Trophoblast cell (in vitro differentiated cells and primary cell): ENCODE measurements around the gene PRXL2B.

ENCODE experiments used
- DNase-seq, 2 donors: peaks; one replicate each; pipeline ENCODE4 v3.0.0-alpha.2; 2016
- H2AFZ ChIP-seq: 2 replicates; pipeline ENCODE4 v1.6.1; 2013; ENCODE audit warnings: low read length, moderate library complexity, mild to moderate bottlenecking; ENCODE audit not compliant: insufficient read depth, poor library complexity
- H2AK5ac ChIP-seq: 2 replicates; pipeline ENCODE4 v1.6.1; 2013; ENCODE audit warnings: mild to moderate bottlenecking, low read length
- H2BK120ac ChIP-seq: 2 replicates; pipeline ENCODE4 v1.6.1; 2013; ENCODE audit warnings: low read length, mild to moderate bottlenecking, moderate library complexity; ENCODE audit not compliant: insufficient read depth, poor library complexity
- H2BK12ac ChIP-seq: 2 replicates; pipeline ENCODE4 v1.6.1; 2013; ENCODE audit warnings: mild to moderate bottlenecking, low read length, moderate library complexity
- H2BK5ac ChIP-seq: 2 replicates; pipeline ENCODE4 v1.6.1; 2013; ENCODE audit warnings: low read length, low read depth, moderate library complexity, mild to moderate bottlenecking; ENCODE audit not compliant: poor library complexity
- H3K14ac ChIP-seq: 2 replicates; pipeline ENCODE4 v1.6.1; 2013; ENCODE audit warnings: mild to moderate bottlenecking, low read length
- H3K18ac ChIP-seq: 2 replicates; pipeline ENCODE4 v1.6.1; 2013; ENCODE audit warnings: mild to moderate bottlenecking, low read length
- H3K23ac ChIP-seq: 2 replicates; pipeline ENCODE4 v1.6.1; 2013; ENCODE audit warnings: low read length
- H3K27ac ChIP-seq: 2 replicates; pipeline ENCODE4 v1.5.1; 2013; ENCODE audit warnings: low read depth, mild to moderate bottlenecking, inconsistent platforms, low read length, moderate library complexity
- H3K27me3 ChIP-seq: 2 replicates; pipeline ENCODE4 v1.6.1; 2013; ENCODE audit warnings: inconsistent platforms, mild to moderate bottlenecking, low read length, moderate library complexity; ENCODE audit not compliant: insufficient read depth
- H3K36me3 ChIP-seq, 2 experiments: 1 replicate in 1 of 2; 2 replicates in 1 of 2; pipeline ENCODE4 v1.6.1; 2013; ENCODE audit warnings: low read length in 2 of 2, mild to moderate bottlenecking in 2 of 2, moderate library complexity in 1 of 2; ENCODE audit not compliant: insufficient read depth in 2 of 2, control insufficient read depth in 1 of 2
- H3K4ac ChIP-seq: 2 replicates; pipeline ENCODE4 v1.6.1; 2013; ENCODE audit warnings: low read depth, mild to moderate bottlenecking, low read length, moderate library complexity
- H3K4me1 ChIP-seq, 2 experiments: 1 replicate in 1 of 2; 2 replicates in 1 of 2; pipeline ENCODE4 v1.6.1; 2013; ENCODE audit warnings: low read length in 2 of 2, mild to moderate bottlenecking in 2 of 2, moderate library complexity in 1 of 2; ENCODE audit not compliant: insufficient read depth in 2 of 2, control insufficient read depth in 1 of 2
- H3K4me2 ChIP-seq: 2 replicates; pipeline ENCODE4 v1.6.1; 2013; ENCODE audit warnings: inconsistent platforms, mild to moderate bottlenecking, low read length, moderate library complexity
- H3K4me3 ChIP-seq: 2 replicates; pipeline ENCODE4 v1.5.1; 2013; ENCODE audit warnings: mild to moderate bottlenecking, low read depth, low read length, inconsistent platforms
- H3K79me1 ChIP-seq: one replicate; pipeline ENCODE4 v1.6.1; 2013; ENCODE audit warnings: low read length
- H3K79me2 ChIP-seq: 2 replicates; pipeline ENCODE4 v1.6.1; 2013; ENCODE audit warnings: low read length, mild to moderate bottlenecking; ENCODE audit not compliant: control insufficient read depth, insufficient read depth, poor library complexity
- H3K9ac ChIP-seq: 2 replicates; pipeline ENCODE4 v1.6.1; 2013; ENCODE audit warnings: mild to moderate bottlenecking, low read length
- H3K9me3 ChIP-seq: 2 replicates; pipeline ENCODE4 v1.6.1; 2013; ENCODE audit warnings: low read depth, mild to moderate bottlenecking, control low read depth, inconsistent platforms, low read length; ENCODE audit not compliant: insufficient read depth
- H4K12ac ChIP-seq: 2 replicates; pipeline ENCODE4 v1.6.1; 2013; ENCODE audit warnings: low read depth, mild to moderate bottlenecking, low read length, moderate library complexity
- H4K8ac ChIP-seq: 2 replicates; pipeline ENCODE4 v1.6.1; 2013; ENCODE audit warnings: low read depth, mild to moderate bottlenecking, low read length, moderate library complexity
- H4K91ac ChIP-seq: one replicate; pipeline ENCODE4 v1.6.1; 2013; ENCODE audit warnings: low read depth, mild to moderate bottlenecking, low read length, moderate library complexity
- WGBS: extraction: QIAGEN DNeasy Blood & Tissue Kit; methylation state at CpG from one replicate; pipeline ENCODE4 v1.1.7; 2013; ENCODE audit warnings: missing lambda C conversion rate; ENCODE audit not compliant: insufficient read length, insufficient coverage; ENCODE audit errors: extremely low coverage; 5-methylcytosine and 5-hydroxymethylcytosine counted together

PRXL2B gene

GRCh38 chr1:2589431-2590232 lies 3.1 kb downstream of the PRXL2B start:
- no CpG with 5 or more reads among the region's 25 CpGs for WGBS

DNA sequence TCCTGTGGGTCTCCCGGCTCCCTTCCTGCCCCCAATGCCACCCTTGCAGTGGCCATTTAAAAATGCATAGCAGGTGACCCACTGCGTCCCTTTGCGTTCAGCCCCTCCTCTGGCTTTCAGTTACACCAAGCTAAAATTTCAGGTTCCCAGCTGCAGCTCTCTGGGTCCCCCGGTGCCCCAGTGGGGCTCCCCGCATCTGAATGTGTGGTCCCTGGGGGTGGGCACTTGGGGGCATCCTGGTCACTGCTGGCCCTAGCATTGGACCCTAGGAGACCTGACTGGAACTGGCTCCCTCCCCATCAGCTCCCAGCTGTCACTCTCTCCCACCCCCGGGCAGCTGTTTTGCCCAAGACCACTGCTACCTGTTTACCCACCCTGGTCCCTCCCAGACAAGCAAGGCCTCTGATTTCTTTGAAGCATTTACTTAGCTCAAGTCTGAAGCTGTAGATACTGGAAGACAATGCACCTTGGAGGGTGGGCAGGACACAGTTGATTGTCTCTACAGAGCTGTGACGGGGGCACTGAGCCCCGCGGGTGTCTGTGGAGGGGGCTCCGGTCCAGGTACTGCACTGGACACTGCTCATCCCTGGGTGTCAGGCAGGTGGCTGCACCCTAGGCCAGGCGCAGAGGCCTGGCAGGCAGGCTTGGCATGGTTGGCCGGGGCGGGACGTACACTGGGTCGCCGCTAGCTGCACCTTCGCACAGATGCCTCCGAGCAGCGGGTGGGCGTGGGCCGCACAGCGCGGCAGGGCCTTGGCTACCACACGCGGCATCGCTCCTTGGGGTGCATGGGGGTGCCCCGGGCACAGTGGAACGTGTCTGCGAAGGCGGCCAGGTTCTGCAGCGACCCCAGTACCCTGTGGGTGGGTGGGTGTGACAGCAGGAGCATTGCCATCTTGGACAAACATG lies 3.9 kb downstream of the PRXL2B start:
- H2AK5ac ChIP-seq: no peak overlapping the region
- no peak overlapping the region for H4K8ac ChIP-seq
- no peak overlapping the region for H3K27ac ChIP-seq
- no peak overlapping the region for H4K91ac ChIP-seq
- no peak overlapping the region for H2BK12ac ChIP-seq
- no peak overlapping the region for H4K12ac ChIP-seq
- peaks cover 2% of the 10 kb centered on the region for H3K27me3 ChIP-seq
- H2BK120ac ChIP-seq: no peak overlapping the region
- peaks cover 16% of the 10 kb centered on the region for H3K79me1 ChIP-seq
- no peak overlapping the region for H2AFZ ChIP-seq
- H3K79me2 ChIP-seq: peaks cover 9% of the 10 kb centered on the region
- no peak overlapping the region for H3K18ac ChIP-seq
- H3K4me3 ChIP-seq: no peak overlapping the region
- no peak overlapping the region for H3K23ac ChIP-seq
- no peaks in the 10 kb centered on the region for H3K36me3 ChIP-seq
- DNase-seq: no peak
- H2BK5ac ChIP-seq: no peak overlapping the region
- H3K14ac ChIP-seq: no peak overlapping the region
- H3K9ac ChIP-seq: no peak overlapping the region
- WGBS: no CpG with 5 or more reads among the region's 31 CpGs
- H3K4me1 ChIP-seq: peaks cover 7 to 8% of the 10 kb centered on the region in 2 experiments
- no peak overlapping the region for H3K4me2 ChIP-seq
- H3K4ac ChIP-seq: no peak overlapping the region
- peaks cover 13% of the 10 kb centered on the region for H3K9me3 ChIP-seq

More at GRCh38 chr1:2589431-2590232, 3.1 kb downstream of the PRXL2B start:
- no peak for DNase-seq
- Histone ChIP-seq H3K23ac (no peak overlapping the region), H3K9me3 (peaks cover 13% of the 10 kb centered on the region), H3K4me3 (no peak overlapping the region), H3K14ac (no peak overlapping the region), H3K27me3 (peaks cover 2% of the 10 kb centered on the region), H4K8ac (no peak overlapping the region), H3K4me1 (peaks cover 7 to 12% of the 10 kb centered on the region in 2 experiments), H2AK5ac (no peak overlapping the region), H3K9ac (no peak overlapping the region), H2BK12ac (no peak overlapping the region), H3K27ac (no peak overlapping the region), H3K4ac (no peak overlapping the region), H3K18ac (no peak overlapping the region), H2BK5ac (no peak overlapping the region), H4K12ac (no peak overlapping the region), H3K79me1 (peaks cover 16% of the 10 kb centered on the region), H2AFZ (no peak overlapping the region), H3K79me2 (peaks cover 9% of the 10 kb centered on the region), H4K91ac (no peak overlapping the region), H3K4me2 (no peak overlapping the region), H2BK120ac (no peak overlapping the region), H3K36me3 (no peaks in the 10 kb centered on the region)

DNA sequence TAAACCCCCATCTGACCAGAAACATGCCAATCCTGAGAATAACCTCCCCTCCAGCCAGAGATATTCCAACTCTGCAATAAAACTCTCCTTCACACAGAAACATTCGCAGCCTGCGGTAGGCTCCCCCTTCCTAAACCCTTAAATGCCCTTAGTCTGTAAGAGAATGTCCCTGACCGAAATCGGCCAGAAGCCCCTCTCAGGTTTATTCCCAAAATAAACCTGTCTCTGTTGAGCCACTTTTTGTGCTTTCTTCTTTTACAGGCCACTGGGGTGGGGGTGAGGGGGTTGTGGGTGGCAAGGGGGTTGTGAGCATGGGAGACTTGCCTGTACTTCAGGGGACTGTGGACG lies 4.6 kb downstream of the PRXL2B start:
- no peaks in the 10 kb centered on the region for H3K36me3 ChIP-seq
- no peak overlapping the region for H3K4me2 ChIP-seq
- no peak overlapping the region for H4K8ac ChIP-seq
- H3K18ac ChIP-seq: no peak overlapping the region
- no peak overlapping the region for H2AFZ ChIP-seq
- no CpG with 5 or more reads among the region's 5 CpGs for WGBS
- peaks cover 2% of the 10 kb centered on the region for H3K27me3 ChIP-seq
- peaks cover 5% of the 10 kb centered on the region for H3K79me2 ChIP-seq
- no peak overlapping the region for H3K9ac ChIP-seq
- peaks cover 17% of the 10 kb centered on the region for H3K9me3 ChIP-seq
- no peak overlapping the region for H2BK120ac ChIP-seq
- peaks cover 4 to 5% of the 10 kb centered on the region in 2 experiments for H3K4me1 ChIP-seq
- H3K4me3 ChIP-seq: no peak overlapping the region
- no peak overlapping the region for H3K23ac ChIP-seq
- no peak overlapping the region for H2BK12ac ChIP-seq
- H4K12ac ChIP-seq: no peak overlapping the region
- no peak for DNase-seq
- H3K4ac ChIP-seq: no peak overlapping the region
- H4K91ac ChIP-seq: no peak overlapping the region
- H2BK5ac ChIP-seq: no peak overlapping the region
- no peak overlapping the region for H3K14ac ChIP-seq
- H3K79me1 ChIP-seq: peaks cover 9% of the 10 kb centered on the region
- no peak overlapping the region for H2AK5ac ChIP-seq
- no peak overlapping the region for H3K27ac ChIP-seq

DNA sequence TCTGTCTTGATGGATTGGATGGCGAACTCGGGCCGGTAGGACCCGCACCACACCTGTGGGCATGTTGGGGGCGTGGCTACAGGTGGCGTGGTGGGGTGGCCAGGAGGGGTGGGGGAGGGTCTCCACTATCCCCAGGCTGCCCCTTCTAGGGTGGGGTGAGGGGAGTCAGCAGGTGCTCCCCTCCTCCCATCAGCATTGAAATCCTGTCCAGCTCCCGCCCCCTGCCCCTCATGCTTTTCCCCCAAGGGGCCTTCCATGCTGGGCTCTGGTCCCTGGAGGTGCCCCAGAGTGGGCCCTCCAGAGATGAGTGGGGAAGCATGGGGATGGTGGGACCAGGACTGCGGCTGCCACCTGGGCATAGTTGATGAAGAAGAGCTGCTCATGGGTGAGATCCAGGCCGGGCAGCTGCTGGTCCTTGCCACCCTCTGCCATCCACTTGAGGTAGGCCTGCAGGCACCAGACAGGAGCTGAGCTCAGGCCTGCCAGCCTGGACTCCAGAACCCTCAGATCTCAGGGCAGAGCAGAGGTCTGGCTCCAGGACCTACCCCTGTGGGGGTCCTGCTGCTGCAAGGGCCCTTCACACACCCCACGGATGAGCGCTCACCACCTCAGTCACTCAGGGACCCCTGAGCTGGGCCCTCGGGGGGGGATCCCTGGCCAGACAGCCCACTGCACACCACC lies 5.1 kb downstream of the PRXL2B start:
- H3K9ac ChIP-seq: no peak overlapping the region
- no peak overlapping the region for H3K4me3 ChIP-seq
- DNase-seq: no peak
- no peak overlapping the region for H2AK5ac ChIP-seq
- H4K91ac ChIP-seq: no peak overlapping the region
- no peak overlapping the region for H4K8ac ChIP-seq
- no peak overlapping the region for H3K18ac ChIP-seq
- H3K27ac ChIP-seq: no peak overlapping the region
- H4K12ac ChIP-seq: no peak overlapping the region
- H3K9me3 ChIP-seq: peaks cover 17% of the 10 kb centered on the region
- no peak overlapping the region for H2AFZ ChIP-seq
- H2BK120ac ChIP-seq: no peak overlapping the region
- H3K79me2 ChIP-seq: peaks cover 5% of the 10 kb centered on the region
- H3K4me1 ChIP-seq: peaks cover 4 to 5% of the 10 kb centered on the region in 2 experiments
- H3K27me3 ChIP-seq: peaks cover 2% of the 10 kb centered on the region
- no peak overlapping the region for H3K4ac ChIP-seq
- no peak overlapping the region for H3K4me2 ChIP-seq
- no peak overlapping the region for H2BK5ac ChIP-seq
- peaks cover 6% of the 10 kb centered on the region for H3K79me1 ChIP-seq
- H3K14ac ChIP-seq: no peak overlapping the region
- no CpG with 5 or more reads among the region's 12 CpGs for WGBS
- no peak overlapping the region for H2BK12ac ChIP-seq
- no peak overlapping the region for H3K23ac ChIP-seq
- H3K36me3 ChIP-seq: no peaks in the 10 kb centered on the region
